SIG-M5 treated with dmso at 0.1 percent for 504 hours (cell line): Measurements from ENCODE around the gene NDE1.
A peak's percentile ranks its signal among the peaks of the same experiment; 100 is the strongest.
"Not testable (repeated sequence)": the region's sequence is repeated elsewhere in the genome, so short reads cannot be mapped to it uniquely, and the experiment has no call there.

ENCODE experiments used
- DNase-seq: peaks from one replicate; lab custom pipeline; 2025; ENCODE audit not compliant: unreplicated experiment; lab: John Stamatoyannopoulos, UW

Gene NDE1

GRCh38 chr16:15692508-15692907 is 42.5 kb downstream of the NDE1 start:
- not testable (repeated sequence) for DNase-seq

- no peak for DNase-seq
Observed at GRCh38 chr16:15694499-15694898, 44.5 kb downstream of the NDE1 start.

GRCh38 chr16:15699819-15700218 is 49.8 kb downstream of the NDE1 start:
- DNase-seq = no peak

- DNase-seq = no peak
Observed at GRCh38 chr16:15701367-15701766, 51.3 kb downstream of the NDE1 start.

GRCh38 chr16:15701975-15702970 is 52.2 kb downstream of the NDE1 start:
- no peak for DNase-seq

DNA sequence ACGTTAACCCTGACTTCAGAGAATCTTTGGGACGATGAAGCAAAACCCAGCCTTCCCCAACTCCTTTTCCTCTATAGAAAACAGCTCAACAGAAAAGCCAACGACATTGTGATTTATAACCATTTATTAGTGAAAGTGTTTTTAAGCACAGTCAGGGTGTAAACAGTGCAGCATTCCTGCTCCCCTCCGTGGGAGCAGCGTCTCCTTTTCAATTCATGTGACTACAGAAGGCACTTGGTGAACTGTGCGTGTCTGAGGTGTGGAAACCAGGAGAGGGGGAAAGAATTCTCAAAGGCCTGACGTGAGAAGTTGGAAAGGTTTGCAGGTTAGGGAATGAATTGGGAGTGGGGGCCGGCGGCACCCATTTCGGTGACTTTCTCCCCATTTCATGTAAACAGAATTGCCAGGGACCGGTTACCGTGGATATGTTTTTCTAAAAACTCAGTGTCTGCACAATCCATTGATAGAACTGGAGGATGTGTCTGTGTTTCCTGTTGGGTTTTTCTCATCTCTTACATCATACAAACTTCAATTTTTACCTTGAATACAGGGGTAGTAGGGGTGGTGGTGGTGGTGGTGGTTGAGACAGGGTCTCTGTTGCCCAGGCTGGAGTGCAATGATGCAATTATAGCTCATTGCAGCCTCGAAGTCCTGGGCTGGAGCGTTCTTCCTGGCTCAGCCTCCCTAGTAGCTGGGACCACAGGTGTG is 53.1 kb downstream of the NDE1 start:
- DNase-seq = no peak

DNA sequence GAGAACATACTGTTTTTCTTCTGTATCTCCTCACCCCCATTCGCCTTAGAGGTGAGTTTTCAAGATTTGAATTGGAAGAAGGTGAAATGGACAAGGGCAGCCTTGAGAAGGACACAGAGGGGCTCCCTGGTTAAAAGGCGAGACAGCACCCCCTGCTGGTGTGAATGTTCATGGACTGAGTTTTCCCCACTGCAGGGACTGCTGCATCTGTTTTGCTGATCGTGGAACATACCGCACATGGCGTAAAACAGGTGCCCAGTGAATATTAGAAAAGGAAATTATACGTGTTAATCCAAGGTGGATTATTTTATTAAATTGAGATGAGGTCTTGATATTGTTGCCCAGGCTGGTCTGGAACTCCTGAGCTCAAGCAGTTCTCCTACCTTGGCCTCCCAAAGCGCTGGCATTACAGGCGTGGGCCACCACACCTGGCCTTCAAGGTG is 54.5 kb downstream of the NDE1 start:
- peak; percentile 55 for DNase-seq

GRCh38 chr16:15705064-15705565 is 55.1 kb downstream of the NDE1 start:
- no peak for DNase-seq

DNA sequence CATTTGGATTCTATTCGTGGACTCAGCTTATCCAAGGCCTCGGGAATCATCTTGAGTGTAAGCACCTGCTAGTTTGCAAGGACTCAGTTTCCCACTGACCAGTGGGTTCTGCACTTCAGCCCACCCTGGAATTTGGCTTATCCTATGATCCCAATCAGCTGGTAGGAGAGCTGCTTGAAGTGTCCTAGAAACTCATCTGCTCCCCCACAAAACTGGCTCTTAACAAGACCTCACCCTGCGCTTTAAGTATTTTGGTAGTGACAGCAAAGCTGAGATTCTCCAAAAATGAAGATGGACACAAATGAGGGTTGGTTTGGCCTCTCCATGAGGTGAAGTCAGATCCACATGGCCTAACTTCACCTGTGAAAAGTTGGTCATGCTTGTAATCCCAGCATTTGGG is 57.3 kb downstream of the NDE1 start:
- no peak for DNase-seq

- DNase-seq = no peak
Observed at GRCh38 chr16:15708096-15708495, 58.1 kb downstream of the NDE1 start.

GRCh38 chr16:15708997-15709396 is 59.0 kb downstream of the NDE1 start:
- no peak for DNase-seq

DNA sequence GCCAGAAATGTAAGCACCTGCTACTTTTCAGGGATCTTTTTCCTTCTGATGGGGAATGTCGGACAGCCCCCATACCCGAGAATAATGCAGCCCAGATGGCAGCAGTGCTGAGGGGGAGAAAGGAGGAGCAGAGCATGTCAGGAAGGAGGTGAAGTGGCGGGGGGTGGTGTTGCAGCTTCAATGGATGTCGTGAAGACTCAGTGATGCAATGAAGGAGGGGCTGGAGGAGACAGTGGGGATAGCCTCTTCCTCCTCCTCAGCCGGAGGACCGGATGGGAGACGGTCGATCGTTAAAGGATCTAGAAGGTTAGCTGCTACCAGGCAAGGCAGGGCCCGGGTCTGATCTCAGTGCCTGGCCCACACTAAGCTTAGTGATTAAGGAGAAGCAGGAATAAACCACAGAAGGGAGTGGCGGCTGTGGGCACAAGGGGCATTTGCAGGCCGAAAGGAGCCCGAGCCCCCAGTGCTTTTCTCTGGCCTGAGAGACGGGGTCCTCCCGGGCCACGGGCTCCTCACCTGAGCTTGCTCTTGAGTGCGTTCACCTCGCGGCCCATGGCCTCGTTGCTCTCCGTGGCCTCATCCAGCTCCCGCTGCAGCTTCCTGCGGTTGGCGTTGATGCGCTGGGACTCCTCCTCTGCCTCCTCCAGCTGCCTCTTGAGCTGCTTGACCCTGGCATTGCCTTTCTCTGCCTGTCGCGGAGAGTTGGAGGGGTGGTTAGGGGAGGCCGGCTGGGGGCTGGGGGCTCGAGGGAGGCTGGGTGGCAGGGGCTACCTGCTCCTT is 64.5 kb downstream of the NDE1 start:
- DNase-seq = no peak

DNA sequence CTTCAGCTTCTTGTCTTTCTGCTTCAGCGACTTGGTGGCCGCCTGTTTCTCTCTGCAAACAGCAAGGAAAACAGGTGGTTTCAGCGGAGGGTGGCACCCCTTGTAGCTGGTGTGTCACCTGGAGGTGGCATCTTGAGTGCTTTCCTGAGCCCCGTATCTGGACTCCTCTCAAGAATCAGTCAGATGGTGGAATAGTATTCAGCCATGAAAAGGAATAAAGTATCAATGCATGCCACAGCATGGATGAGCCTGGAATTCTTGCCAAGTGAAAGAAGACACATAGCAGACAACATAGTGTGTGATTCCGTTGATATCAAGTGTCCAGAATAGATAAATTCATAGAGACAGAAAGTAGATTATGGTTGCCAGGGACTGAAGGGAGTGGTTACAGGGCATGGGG is 65.2 kb downstream of the NDE1 start:
- no peak for DNase-seq

DNA sequence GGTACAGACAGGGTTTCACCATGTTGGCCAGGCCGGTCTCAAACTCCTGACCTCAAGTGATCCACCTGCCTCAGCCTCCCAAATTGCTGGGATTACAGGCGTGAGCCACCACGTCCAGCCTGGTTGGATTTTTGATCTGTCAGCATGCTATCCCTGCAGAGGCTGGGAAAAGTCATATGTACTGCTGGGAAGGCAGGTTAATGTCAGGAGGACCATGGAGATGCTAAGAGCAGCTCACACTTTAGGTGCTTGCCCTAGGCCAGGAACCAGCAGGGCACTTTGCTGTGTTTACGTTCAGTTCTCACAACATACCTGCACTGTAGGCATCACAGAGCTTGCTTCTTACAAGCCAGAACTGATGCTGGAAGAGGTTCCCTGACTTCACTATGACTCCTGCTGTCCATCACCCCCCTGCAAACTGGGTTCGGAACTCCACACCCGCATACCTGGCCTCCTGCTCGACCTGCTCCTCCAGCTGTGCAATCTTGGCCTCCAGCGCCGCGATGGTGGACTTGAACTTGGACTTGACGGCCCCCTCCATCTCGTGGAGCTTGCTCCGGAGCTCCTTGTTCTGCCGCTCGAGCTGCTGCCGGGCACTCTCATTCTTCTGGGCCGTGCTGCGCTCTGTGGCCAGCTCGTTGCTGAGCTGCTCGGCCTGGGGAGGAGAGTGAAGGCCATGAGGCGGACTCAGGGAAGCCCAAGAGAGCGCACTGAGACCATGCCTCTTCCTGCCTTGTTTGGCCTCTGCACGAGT is 66.8 kb downstream of the NDE1 start:
- no peak for DNase-seq

DNA sequence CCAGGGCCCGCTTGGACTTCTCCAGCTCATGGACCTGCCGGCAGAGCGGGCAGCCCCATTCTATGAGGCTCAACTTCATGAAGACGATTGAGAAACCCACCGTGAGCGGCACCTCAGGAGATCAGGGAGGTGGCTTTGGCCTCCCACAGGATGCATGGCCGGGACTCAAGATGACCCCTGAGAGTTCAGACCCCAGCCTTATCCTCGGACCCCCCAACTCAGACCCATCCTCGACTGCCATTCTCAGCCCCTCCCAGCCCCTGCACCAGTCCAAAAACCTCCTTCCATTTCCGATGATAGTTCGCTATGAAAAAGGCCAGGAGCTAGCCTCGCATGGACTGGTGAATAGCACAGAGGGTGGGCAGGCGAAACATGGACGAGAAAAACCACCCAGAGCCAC is 71.0 kb downstream of the NDE1 start:
- DNase-seq = no peak

- no peak for DNase-seq
Observed at GRCh38 chr16:15723808-15724207, 73.8 kb downstream of the NDE1 start.

GRCh38 chr16:15725641-15726240 is 75.7 kb downstream of the NDE1 start:
- no peak for DNase-seq

- DNase-seq = no peak
Observed at GRCh38 chr16:15726715-15727114, 76.7 kb downstream of the NDE1 start.

DNA sequence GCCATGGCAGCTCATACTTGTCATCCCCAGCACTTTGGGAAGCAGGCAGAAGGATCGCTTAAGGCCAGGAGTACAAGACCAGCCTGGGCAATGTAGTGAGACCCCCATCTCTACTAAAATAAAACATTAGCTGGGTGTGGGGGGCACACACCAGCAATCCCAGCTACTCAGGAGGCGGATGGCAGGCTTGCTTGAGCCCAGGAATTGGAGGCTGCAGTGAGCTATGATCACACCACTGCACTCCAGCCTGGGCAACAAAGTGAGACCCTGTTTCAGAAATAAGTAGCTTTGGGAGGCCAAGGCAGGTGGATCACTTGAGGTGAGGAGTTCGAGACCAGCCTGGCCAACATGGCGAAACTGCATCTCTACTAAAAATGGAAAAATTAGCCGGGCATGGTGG is 77.7 kb downstream of the NDE1 start:
- DNase-seq = not testable (repeated sequence)

DNA sequence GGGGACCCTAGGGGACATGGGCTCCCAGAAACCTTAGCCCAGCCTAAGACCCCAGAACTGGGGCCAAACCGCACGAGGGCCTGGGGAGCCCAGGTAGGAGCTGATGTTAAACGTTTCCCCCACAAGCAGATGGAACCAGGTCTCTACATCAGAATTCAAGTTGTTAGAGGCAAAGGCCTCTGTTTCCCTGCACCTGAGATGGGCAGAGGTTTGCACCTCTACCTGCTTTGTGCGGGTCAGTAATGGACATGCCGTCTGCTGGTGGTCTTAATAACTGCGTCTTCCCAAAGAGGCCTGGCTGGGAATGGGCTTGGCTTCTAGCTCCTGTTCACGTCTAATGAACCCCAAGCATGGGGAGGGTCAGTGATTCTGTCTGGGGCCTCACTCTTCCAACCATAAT is 79.1 kb downstream of the NDE1 start:
- no peak for DNase-seq
